AG04449 (cell line): ENCODE results near the gene ADRM1.

ENCODE experiments used
- CTCF ChIA-PET: fragments of 350-600 bp; formaldehyde crosslinking; extraction: SDS; loops from one replicate; lab custom pipeline; 2021; ENCODE audit warnings: antibody characterized with exemption; lab: Yijun Ruan, JAX
- POLR2A ChIA-PET: fragments of 400-600, 350-600 bp; formaldehyde crosslinking; extraction: SDS; loops from one replicate; lab custom pipeline; 2020; ENCODE audit warnings: antibody characterized with exemption, inconsistent platforms; lab: Yijun Ruan, JAX
- DNase-seq: peaks from one replicate; pipeline ENCODE4 v3.0.0-alpha.2; 2010; ENCODE audit warnings: low read depth, low spot score
- H3K4me3 ChIP-seq: 2 replicates; pipeline ENCODE4 v1.5.1; 2011; ENCODE audit warnings: low read depth, mild to moderate bottlenecking, control low read depth, low read length
- TF ChIP-seq, protein P1 (sequence below): IDR thresholded peaks from one replicate; pipeline ENCODE4 v1.5.1; 2011; ENCODE audit warnings: mild to moderate bottlenecking, moderate library complexity, low read length, control low read depth, inconsistent platforms; ENCODE audit not compliant: insufficient read depth; ENCODE audit errors: missing control alignments

ADRM1 gene

DNA sequence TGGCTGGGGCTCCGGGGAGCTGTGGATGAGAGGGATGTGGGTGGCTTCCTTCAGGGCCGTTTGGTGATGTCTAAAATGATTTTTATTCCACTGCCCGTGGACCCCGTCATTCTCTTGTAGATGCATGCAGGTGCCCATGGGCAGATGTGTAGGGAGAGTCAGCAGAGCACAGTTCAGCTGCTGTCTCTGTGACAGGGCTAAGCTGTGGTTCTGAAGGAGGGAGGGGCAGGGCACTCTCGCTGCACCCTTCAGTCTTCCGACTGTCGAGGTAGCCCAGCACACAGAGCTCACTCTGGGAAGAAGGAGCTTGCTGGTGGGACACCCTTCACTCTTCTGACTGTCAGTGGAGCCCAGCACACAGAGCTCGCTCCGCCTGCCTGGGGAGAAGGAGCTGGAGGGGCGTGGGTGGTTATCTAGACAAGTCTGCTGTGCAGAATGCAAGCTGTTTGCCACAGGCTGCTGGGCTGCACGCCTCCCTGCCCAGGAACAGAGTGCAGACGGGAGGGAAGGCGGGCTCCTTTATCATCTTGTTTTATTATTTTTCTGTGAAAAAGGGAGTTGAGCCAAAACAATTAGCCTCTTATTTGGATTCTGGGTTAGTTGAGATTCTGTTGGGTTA is 28.4 kb upstream of the ADRM1 start:
- ChIA-PET CTCF (no interaction called here), POLR2A (no interaction called here)
- no peak for DNase-seq
- H3K4me3 ChIP-seq, result no peak overlapping the region
- TF ChIP-seq, protein P1, sequence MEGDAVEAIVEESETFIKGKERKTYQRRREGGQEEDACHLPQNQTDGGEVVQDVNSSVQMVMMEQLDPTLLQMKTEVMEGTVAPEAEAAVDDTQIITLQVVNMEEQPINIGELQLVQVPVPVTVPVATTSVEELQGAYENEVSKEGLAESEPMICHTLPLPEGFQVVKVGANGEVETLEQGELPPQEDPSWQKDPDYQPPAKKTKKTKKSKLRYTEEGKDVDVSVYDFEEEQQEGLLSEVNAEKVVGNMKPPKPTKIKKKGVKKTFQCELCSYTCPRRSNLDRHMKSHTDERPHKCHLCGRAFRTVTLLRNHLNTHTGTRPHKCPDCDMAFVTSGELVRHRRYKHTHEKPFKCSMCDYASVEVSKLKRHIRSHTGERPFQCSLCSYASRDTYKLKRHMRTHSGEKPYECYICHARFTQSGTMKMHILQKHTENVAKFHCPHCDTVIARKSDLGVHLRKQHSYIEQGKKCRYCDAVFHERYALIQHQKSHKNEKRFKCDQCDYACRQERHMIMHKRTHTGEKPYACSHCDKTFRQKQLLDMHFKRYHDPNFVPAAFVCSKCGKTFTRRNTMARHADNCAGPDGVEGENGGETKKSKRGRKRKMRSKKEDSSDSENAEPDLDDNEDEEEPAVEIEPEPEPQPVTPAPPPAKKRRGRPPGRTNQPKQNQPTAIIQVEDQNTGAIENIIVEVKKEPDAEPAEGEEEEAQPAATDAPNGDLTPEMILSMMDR, result no peak

DNA sequence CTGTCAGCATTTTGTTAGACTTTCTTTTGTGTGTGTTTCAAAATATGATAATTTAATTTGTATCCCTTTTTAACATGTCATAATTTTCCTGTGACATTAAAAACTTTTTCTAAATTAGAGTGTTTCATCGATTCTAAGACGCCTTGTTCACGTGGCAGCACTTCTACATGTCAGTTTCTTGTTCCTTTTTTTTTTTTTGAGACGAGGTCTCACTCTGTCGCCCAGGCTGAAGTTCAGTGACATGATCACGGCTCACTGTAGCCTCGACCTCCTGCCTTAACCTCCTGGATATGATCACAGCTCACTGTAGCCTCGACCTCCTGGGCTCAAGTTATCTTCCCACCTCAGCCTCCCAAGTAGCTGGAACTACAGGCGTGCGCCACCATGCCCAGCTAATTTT is 27.6 kb upstream of the ADRM1 start:
- POLR2A ChIA-PET, result no interaction called here
- CTCF ChIA-PET, result no interaction called here
- H3K4me3 ChIP-seq, result no peak overlapping the region
- TF ChIP-seq, protein P1, result no peak
- DNase-seq, result no peak

DNA sequence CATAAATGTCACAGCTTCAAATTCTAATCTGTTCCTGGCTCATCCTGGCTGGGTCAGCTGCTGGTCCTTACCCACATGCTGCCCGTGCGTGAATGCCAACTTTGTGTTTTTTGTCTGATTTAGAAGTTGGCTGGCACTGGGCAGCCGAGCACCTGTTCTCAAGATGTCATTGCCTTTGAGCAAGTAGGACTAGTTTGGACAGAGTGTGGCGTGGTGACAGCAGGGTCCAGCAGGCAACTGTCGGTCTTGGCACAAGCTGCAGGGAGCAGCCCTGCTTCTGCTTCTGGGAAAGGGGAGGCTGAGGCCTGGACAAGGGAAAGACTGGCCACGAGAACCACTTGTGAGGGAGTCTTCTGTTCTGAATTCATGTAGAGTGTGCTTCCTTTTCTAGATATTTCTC is 26.4 kb upstream of the ADRM1 start:
- ChIA-PET POLR2A (no interaction called here), CTCF (no interaction called here)
- no peak for DNase-seq
- TF ChIP-seq, protein P1, result no peak
- H3K4me3 ChIP-seq, result no peak overlapping the region

DNA sequence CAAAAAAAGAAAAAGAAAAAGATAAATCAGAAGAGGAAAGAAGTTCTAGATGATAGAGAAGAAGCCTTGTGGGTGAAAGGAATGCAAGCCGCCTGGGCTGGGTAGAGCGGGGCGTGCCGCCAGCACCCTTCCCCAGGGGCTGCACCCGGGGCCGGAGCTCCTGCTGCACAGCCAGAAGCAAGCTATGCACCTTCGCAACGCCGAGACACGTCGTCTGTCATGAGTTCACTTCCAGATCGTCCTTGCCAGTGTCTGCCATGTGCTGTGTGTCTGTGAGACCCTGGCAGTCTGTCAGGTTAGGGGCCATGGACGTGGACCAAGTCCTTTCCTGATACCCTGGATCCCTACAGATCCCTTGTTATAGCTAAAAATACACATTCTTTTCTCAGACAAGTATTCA is 25.5 kb upstream of the ADRM1 start:
- H3K4me3 ChIP-seq, result no peak overlapping the region
- DNase-seq, result no peak
- ChIA-PET POLR2A (no interaction called here), CTCF (no interaction called here)
- TF ChIP-seq, protein P1, result no peak

DNA sequence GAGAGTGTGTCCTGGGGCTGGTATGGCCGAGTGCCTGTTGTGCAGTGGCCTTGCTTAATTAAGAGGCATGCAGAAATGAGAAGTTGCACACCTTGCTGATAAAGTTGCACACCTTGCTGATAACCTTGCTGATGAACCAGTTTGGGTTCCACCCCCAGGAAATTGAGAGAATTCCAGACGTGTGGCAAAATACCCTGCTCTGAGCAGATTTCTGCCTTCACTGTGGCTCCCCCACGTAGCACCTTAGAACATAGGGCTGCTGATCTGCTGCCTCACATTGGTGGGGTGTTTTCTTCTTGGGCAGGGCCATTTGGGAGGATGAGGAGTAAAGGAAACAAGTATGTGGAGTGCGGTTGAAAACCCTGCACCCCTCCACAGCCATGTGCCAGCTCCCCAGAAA is 22.5 kb upstream of the ADRM1 start:
- ChIA-PET POLR2A (no interaction called here), CTCF (no interaction called here)
- TF ChIP-seq, protein P1, result no peak
- DNase-seq, result no peak
- no peak overlapping the region for H3K4me3 ChIP-seq

DNA sequence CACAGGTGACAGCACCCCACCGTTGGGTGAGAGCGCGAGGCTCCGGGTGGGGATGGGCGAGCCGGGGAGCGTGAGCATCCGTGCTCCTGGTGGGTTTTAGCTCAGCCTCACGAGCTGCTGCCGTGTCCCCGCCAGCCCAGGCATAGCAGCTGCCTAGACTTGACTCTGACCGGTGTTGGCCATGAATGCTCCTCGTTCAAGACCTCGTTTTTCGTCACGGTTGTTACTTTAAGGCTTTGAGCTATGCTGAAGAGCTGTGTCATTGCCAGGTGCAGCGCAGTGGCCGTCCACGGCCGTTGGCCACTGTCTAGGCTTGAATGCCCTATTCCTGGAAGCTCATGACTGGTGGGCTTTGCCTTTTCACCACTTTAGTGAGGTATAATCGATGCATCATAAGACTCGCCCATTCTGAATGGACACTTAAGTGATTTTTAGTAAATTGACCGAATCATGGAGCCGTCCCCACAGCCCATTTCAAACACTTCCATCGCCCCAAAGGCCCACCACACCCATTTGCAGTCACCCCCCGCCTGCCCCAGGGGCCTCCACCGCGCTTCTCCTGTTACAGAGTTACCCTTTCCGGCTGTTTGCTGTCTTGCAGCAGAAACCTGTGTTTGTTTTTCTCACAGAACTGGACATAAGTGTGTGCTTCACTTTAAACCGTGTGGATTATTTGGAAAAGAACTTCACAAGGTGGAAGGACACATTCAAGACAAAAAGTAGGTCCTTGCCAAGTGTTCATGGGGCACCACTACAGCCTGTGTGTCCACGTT is 21.4 kb upstream of the ADRM1 start:
- DNase-seq, result no peak
- CTCF ChIA-PET, result interaction anchor here (1.4 kb wide), 1 partner anchor 101 kb away, joined by 3 read pairs; no protein-coding TSS in a partner anchor

More for the DNA sequence above, 21.4 kb upstream of the ADRM1 start:
- no peak overlapping the region for H3K4me3 ChIP-seq
- POLR2A ChIA-PET, result no interaction called here
- TF ChIP-seq, protein P1, result no peak
